NCI-H2081 treated with DMSO at 0.1 percent for 48 hours (cell line): ENCODE measurements around the gene FAM181A.

ENCODE experiments used
- DNase-seq: peaks from one replicate; lab custom pipeline; 2025; lab: John Stamatoyannopoulos, UW

The FAM181A gene

DNA sequence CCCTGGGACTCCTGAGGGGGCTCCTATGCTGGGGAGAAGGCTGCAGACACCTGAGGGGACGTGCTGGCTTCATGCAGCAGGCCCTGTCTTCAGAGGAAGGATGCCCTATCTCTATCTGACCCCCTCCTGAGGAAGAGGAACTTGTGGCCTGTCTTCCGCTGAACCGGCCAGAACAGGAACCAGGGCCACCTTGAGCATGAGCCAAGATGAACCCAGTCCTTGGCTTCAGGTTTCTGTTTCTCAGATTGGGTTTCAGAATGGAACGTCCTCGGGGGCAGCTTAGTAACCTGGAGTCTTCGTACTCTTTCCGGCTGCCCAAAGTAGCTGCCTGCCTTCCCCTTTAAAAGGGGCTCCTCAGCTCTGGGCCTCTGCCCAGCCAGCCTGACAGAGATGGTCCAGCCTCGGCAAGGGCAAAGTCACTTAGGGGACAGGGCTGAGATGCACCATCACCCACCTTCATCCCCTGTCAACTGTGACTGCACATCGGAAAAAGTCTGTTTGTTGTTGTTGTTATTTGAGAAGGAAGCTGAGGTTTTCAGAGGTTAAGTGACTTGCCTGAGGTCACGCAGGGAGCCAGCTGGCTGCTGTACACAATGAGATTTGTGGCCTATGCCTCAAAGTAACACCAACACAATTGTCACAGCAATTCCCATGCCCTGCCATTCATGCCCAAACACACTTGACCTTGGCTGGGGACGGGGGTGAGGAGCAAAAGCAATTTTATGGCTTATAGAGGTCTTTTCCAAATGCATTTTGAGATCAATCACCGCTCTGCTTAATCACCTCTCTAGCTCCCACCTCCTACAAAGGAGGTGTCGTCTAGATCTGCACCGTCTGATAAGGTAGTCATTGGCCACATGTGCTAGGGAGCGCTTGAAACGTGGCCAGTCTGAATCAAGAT is 35.8 kb downstream of the FAM181A start:
- no peak for DNase-seq

DNA sequence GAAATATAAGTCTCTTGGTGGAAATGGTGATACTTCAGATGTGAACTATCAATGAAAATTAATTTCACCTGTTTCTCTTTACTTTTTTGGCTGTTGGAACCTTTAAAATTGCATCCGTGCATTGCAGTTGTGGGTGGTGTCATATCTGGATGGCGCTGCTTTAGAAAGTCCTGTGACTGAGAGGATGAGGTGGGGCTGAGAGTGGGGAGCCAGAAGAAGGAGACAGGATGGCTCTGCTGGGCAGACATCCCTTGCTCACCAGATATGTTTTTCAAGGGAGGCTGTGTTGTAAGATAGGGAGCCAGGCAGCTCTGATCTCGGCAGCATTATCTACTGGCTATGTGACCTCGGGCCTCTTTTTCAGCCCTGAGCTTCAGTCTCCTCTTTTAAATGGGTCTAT is 36.5 kb downstream of the FAM181A start:
- no peak for DNase-seq

DNA sequence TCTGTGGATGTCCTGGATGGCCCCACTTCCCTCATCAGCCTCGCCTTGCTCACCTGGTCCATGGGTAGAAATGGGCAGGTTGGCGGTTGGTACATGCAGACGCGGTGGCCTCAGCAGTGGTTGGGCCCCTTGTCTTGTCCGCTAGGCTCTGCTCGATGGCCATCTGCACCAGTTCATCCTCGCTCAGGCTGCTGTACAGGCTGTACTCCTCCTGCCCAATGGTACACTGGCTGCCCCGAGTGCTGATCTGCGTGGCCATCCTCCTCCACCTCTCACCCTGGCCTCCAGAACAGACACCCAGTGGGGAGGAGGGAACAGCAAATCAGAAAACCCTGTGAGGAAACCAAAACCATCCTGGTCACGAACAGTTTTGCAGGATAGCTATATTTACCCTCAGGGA is 37.1 kb downstream of the FAM181A start:
- DNase-seq = no peak

DNA sequence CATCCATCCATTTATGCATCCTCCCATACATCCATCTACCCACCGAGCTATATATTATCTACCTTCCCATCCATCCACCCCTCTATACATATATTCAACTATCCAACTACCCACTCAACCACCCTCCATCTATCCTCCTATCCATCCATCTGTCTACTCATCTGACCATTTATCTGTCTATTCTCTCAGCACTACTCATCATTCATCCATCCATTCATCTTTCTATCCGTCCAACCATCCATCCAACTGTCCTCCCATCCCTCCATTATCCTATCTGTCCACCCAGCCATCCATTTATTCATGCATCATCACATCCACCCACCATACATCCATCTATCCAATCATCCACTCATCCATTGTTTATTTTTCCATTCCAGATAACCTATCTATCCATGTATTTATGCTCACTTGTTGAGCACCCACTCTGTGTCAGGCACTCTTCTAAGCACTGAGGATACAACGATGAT is 37.7 kb downstream of the FAM181A start:
- no peak for DNase-seq

DNA sequence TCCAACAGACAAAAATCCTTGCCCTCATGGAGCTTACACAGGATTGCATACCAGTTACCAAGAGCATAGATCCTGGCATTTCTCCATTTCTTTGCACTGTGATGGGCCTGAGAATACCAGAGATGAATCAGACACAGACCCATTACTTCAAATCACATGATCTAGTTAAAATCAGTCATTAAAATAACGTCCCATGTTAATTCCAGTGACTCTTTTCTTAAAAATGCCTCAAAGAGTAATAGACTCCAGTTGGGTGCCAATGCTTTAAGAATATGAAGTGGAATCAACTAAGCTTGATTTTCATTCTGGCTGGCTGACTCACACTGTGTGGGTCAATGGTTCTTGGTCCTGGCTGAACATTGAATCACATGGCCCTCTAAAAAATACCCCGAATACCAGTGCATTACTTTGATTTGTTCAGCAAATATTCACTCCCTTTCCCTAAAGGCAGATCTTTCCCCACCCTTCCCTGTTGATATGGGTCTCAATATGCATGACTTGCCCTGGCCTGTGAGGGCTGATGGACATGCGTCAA is 38.2 kb downstream of the FAM181A start:
- no peak for DNase-seq

DNA sequence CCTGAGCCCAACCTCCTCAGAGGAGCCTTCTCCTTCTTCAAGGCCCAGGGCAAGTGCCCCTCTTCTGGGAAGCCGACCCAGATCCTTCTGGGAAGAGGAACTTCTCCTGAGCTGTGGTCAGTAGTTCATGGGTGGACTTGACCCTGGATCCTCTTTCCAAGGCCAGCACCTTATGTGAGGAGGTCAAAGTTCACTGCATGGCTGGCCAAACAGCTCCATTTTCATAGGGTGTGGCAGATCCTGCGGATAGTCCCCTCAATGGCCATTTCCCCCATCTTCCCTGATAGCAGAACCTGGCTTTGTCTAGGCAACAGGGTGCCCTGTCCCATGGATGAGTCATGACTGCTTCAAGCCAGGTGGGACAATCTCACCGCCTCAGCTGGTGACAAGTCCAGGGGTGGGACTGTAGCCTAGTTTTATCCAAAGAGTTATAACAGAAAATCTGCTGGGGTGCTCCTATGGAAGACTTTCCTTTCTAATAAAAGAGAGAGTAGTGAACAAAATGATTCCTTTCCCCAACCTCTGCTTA is 38.9 kb downstream of the FAM181A start:
- DNase-seq = no peak

DNA sequence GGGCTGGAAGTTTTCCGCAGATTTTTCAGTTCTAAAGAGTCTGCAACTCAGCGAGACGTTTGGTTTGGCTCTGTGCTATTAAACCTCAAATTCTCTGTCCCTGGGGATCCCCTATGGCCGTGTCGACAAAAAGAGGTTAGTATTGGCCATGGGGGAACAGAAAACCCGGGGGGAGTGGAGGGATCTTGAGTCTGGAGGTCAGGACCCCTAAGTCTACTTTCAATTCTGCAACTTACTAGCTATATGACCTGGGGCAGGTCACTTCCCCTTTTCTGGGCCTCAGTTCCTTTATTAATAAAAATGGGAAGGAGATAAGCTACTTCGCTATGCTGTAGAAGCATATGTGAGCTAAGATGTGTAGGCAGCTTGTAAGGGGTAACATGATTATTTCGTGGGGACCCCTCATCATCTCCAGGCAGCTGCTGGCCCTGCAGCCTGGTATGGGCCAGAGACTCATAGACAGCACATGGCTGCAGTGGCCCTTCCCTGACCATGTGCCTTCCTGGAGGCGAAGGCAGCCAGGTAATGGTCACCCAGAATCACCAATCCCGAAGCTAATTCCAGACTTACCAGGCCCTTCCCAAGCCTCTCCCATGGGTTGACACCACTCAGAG is 40.6 kb downstream of the FAM181A start:
- DNase-seq = no peak

DNA sequence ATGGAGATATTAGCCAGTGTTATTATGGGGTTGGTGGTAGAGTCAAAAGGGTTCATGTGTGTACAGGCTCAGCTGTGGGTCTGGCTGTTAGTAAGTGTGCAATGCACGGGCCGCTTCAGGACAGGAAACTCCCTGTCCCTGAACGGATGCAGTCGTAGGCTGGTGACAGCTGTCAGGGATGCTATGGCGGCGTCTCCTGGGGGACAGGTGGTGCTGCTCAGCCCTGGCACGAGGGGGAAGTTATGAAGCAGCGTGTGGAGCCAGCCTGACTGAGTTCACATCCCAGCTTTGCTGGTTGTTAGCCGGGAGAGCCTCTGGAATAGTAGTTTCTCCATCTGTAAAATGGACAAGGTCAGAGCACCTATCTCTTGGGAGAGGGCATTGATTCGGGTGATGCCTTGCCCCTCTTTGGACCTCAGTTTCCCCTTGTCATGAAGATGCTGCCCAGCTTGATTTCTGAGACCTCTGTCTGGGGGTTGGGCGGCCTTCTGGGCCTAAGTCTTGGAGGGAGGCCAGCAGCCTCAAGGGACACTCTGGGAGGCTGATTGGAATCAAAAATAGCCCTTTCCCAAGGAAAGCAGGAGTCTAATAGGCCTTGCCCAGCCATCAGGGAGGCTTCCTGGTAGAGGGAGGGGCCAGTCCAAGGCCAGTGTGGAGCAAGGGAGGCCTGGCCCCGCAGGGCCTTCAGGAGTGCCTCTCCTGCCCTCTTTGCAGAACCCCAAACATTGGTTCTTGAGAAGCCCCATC is 42.1 kb downstream of the FAM181A start:
- DNase-seq = no peak

DNA sequence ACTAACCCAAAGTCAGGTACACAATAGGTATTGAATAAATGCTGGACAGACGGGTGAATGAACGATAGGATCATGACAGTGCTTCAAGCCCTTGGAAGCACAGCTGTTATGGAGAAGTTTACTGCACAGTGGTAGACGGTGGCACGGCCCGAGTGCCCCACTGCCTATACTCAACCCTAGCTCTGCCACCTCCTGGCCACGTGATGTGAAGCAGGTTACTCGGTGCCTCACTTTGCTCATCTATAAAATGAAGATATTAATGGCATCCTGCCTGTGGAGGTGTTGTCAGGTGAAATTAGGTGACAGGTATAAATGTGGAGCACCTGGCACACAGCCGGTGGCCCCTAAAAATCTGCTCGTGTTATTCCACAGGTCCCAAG is 43.4 kb downstream of the FAM181A start:
- DNase-seq = no peak

DNA sequence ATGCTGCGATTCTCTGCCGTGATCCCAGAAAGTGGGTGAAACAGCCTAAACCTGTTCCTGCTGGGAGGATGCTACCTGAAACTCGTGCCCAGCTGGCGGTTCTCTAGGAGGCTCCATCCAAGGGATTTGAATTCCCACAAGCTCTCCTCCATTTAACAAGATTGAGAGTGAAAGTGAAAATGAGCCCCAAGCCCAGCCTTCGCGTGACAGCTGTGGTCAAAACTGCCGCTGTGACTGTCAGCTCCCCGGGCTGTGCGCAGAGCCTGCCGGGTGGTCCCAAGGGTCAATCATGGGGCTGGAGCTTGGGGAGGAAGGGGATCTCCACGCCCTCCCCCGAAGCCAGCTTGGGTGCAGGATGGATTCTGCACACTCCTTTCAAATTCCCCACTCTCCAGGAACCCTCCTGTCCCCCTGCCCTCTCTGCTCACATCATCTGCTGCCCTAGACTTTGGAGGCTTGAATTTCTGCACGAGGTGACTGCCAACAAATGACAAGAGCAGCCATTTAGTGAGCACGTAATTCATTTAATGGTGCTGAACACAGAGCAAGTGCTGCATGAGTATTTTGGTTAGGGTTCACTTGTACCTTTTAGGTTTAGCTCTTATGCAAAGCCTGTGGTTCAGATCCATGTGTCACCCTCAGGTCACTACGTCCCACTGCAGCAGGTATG is 44.0 kb downstream of the FAM181A start:
- DNase-seq = no peak

DNA sequence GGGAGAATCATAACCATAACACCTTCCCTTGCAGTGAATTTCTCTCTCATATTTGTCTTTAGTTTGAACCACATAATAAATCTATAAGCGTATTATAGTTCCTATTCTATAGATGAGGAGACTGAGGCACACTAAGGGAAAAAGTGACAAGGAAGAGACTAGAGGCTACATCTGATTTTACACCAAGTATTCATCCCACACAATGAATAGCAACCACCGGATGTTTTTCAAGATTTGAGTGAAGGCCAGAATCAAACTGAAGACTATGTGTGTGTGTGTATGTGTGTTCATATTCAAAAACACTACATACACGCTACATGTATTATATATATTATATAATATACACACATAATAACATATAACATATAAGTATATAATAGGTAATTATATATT is 44.5 kb downstream of the FAM181A start:
- no peak for DNase-seq

DNA sequence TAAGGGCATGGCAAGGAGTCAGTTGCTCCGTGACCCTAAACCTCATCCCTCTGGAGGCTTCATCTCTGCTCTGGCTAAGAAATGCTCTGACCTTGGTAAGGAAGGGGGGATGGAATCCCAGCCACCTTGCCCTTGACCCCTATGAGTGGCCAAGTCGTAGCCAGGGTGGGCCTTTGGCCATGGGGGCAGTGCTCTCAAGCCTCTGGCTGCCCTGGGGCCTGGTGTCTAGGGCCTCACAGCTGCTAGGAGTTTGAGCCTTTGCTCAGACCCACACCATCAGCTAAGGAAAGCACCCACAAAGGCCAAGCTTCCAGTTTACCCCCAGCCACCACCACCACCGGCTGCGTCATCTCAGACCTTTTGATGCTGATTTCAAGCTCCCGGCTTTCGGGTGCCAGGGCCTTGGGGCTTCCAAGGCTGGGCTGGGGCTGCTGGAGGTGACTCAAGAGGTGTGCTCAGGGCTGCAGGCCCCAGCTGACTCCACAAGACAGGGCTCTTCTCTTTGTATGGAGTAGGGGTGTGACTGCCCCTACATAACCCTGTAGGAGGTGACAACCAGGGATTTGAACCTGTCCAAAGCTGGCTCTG is 45.6 kb downstream of the FAM181A start:
- DNase-seq = no peak

DNA sequence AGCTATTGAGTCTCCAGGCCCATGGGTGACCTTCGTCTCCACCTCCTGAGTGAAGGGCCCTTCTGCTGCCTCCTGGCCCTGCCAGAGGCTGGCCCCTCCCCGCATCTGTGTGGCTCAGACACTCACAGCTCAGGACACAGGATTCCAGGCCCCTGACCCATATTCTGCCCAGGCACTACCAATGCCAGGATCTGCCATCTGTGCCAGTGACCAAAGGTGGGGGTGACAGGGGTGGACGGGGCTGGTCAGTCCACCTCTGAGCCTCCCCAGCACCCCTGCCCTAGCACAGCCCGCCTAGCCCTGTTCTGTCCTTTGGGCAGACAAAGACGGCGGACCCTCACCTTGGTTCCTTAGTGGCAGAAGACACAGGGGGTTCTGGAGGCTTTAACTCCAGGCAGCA is 46.5 kb downstream of the FAM181A start:
- no peak for DNase-seq

DNA sequence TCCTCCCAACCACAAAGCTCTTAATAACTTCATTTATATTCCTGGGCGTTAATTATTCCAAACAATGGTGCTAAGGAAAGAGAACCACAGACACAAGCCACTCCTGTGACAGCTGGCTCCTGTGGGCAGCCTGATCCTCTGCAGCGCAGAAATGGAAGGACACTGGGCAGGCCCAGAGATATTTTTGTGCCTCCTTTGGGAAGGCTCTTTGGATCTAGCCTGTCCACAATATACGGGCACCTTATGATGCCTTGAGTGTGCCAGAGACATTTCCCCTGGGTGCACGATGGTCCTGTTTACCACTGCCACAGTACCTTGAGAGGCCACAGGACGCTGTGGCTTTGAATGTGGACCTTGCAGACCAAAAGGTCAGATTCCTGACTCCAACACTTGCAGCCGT is 47.2 kb downstream of the FAM181A start:
- DNase-seq = no peak

DNA sequence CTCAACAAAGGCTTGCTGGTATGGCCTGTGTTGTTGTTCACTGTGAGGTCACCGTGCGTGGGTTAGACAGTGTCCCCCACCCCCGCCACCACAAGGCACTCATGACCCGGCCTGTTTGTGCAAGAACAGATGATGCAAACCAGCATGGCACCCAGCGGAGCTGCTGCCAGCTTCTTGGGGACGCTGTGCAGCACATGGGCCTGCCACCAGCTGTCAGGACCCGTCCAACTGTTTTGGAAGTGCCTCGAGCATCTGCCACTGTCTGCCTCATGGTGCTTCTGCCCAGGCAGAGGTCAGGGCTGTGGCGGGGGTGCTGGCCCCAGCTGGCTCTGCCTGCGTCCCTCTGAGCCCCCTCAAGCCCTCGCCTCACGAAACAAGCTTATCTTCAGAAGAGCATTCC is 47.7 kb downstream of the FAM181A start:
- DNase-seq = no peak

DNA sequence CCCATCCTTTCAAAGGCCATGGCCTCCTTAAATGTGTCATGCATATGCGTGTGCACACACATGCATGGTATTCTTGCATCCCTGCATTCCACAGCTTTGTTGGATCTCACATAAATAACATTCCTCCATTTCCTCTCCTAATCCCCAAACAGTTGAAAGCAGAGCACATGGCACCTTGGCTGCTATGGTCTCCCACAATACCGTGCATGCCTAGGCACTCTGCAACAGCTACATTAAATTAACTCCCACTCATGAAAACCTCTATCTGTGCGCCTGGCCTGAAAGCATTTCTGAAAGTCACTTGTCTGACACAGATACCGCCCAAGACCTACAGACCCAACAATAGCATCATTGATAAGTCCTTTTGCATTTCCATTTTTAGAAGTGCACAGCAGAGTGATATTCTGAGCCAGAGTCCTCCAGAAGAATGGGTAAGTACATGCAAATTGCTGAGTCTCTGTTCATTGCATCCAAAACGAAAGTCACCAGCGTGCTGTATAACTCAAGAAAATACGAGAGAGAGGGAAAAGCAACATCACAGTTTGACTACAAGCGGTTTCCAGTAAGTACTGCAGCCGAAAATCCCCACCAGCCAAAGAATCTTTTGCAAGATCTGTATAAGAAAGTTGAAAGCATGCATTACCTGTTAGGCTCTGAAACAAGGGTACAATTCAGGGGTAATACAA is 48.8 kb downstream of the FAM181A start:
- no peak for DNase-seq

DNA sequence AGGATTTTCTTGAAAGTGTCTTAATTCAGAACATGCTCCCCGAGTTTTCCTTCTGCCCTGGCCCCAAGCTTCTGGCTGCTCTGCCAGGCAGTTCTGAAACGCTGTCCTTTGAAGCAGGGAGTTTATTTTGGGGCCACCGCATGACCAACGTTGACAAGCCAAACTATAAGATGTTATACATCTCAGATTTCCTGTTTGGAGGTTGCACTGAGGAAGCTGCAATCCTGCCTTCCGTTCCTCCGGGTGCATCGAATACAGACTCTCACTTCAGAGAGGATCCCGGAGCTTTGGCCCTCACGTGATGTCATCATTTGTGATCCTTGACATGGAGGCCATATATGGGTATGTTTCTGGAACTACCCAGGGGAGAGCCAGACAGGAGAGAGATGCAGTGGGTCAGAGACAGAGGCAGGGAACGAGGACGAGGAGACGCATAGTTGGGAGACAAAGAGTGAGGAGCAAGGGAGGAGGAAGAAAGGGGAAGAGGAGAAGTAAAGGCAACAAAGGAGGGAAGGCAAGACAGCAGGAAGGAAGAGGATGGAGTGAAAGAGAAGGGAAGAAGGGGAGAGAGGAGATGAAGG is 49.4 kb downstream of the FAM181A start, which contains the start of gene ASB2:
Gene ASB2, minus strand, starts transcription at position 94 of the 581 bp plus-strand sequence. CDS start 12,031 bp downstream, outside the sequence.
- DNase-seq = no peak

DNA sequence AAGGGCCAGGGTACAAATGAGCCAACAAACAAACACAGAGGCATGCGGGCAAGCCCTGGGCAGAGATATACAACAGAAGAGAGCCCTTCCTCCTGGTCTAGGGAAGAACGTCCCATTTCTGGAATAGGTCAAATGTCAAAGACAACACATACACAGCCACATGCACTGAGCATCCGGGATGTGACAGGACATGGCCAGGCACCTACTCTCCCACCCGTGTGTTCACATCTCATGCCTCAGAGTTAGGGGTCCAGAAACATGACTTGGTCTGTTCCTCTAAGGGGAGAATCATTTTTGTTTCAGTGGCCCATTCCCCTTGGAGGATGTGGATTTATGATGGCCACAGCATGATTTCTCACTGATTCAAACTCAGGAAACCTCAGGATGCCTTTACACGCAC is 50.0 kb downstream of the FAM181A start:
- no peak for DNase-seq

DNA sequence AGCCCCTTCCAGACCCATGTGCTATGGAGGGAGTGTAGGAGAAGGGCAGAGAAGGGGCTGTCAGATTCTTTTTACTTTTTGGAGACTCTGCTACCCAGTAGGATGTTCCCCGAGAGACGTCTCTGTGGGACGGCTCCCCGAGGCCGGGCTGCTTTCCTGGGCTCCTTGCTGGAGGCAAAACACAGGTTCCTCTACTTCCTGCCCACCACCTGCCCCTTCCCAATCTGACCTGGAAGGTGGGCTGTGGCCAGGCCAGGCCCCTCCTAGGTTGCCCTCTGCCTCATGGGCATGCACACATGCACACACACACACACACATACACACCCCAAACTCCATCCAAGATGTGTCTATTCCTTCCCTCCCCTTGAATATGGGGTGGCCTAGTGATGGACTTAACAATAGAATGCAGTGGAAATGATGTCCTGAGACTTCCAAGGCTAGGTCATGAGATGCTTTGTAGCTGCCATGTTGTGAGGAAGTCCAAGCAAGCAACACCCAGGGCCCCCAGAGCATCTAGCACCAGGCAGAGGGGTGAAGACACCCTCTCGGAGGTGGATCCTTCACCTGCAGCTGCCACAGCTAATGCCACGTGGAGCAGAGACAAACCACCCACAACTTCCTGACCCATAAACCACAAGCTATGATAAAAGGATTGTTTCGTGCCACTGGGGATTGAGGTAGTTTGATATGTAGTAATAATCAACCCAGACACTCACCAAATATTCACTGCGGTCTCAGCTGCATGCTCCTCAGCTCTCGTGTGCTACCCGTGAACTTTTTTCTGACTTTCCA is 50.8 kb downstream of the FAM181A start:
- DNase-seq = no peak
